GM12865 (cell line): ENCODE data around the gene LITAFD.

ENCODE experiments used
- DNase-seq: peaks from one replicate; pipeline ENCODE4 v3.0.0; 2010; ENCODE audit warnings: low read depth
- H3K4me3 ChIP-seq: 2 replicates; pipeline ENCODE4 v1.5.1; 2011; ENCODE audit warnings: mild to moderate bottlenecking, low read depth, low read length, control low read depth
- CTCF ChIP-seq: IDR thresholded peaks from 2 replicates; pipeline ENCODE4 v1.5.1; 2011; ENCODE audit warnings: low read length, control low read depth, low read depth, inconsistent platforms; ENCODE audit not compliant: insufficient read depth; ENCODE audit errors: missing control alignments

The LITAFD gene

GRCh38 chr16:8877894-8878522 lies 4.1 kb upstream of the LITAFD start:
- TF ChIP-seq CTCF, result no peak
- no peak overlapping the region for H3K4me3 ChIP-seq
- no peak for DNase-seq

- H3K4me3 ChIP-seq, result no peak overlapping the region
- TF ChIP-seq CTCF, result no peak
- no peak for DNase-seq
These were observed 3.6 kb upstream of the LITAFD start for GRCh38 chr16:8878523-8878911.

- no peak for TF ChIP-seq CTCF
- no peak overlapping the region for H3K4me3 ChIP-seq
- no peak for DNase-seq
These were observed 1.2 kb upstream of the LITAFD start for GRCh38 chr16:8880839-8881510.

GRCh38 chr16:8882725-8883377 lies 700 bp downstream of the LITAFD start:
- TF ChIP-seq CTCF, result no peak
- H3K4me3 ChIP-seq, result no peak overlapping the region
- no peak for DNase-seq

GRCh38 chr16:8885674-8886592 lies 3.8 kb downstream of the LITAFD start:
- no peak for DNase-seq
- no peak for TF ChIP-seq CTCF
- no peak overlapping the region for H3K4me3 ChIP-seq

GRCh38 chr16:8886593-8887430 lies 4.7 kb downstream of the LITAFD start:
- H3K4me3 ChIP-seq, result no peak overlapping the region
- TF ChIP-seq CTCF, result no peak
- no peak for DNase-seq
